ENCODE results near the gene TAOK1.

TAOK1 gene

GRCh38 chr17:29573871-29574731 lies 183.9 kb downstream of the TAOK1 start:
- H3K4me3 ChIP-seq (ENCODE audit: low read length), result no peak overlapping the region
- TF ChIP-seq CTCF (conservative IDR thresholded peaks at IDR 0.05; ENCODE audit: low read depth, low read length), result no peak
- no peak for DNase-seq (ENCODE audit: low read depth)

- DNase-seq (ENCODE audit: low read depth), result no peak
- no peak overlapping the region for H3K4me3 ChIP-seq (ENCODE audit: low read length)
- TF ChIP-seq CTCF (conservative IDR thresholded peaks at IDR 0.05; ENCODE audit: low read depth, low read length), result no peak
Measured at GRCh38 chr17:29574732-29575510, 184.8 kb downstream of the TAOK1 start.

GRCh38 chr17:29575511-29576213 lies 185.5 kb downstream of the TAOK1 start:
- no peak for DNase-seq (ENCODE audit: low read depth)

GRCh38 chr17:29576214-29577000 lies 186.2 kb downstream of the TAOK1 start:
- no peak for TF ChIP-seq CTCF (conservative IDR thresholded peaks at IDR 0.05; ENCODE audit: low read depth, low read length)
- DNase-seq (ENCODE audit: low read depth), result no peak
- no peak overlapping the region for H3K4me3 ChIP-seq (ENCODE audit: low read length)

More at GRCh38 chr17:29575511-29576213, 185.5 kb downstream of the TAOK1 start:
- no peak overlapping the region for H3K4me3 ChIP-seq (ENCODE audit: low read length)
- TF ChIP-seq CTCF (conservative IDR thresholded peaks at IDR 0.05; ENCODE audit: low read depth, low read length), result no peak

- no peak overlapping the region for H3K4me3 ChIP-seq (ENCODE audit: low read length)
- DNase-seq (ENCODE audit: low read depth), result no peak
- TF ChIP-seq CTCF (conservative IDR thresholded peaks at IDR 0.05; ENCODE audit: low read depth, low read length), result no peak
Measured at GRCh38 chr17:29577001-29577370, 186.8 kb downstream of the TAOK1 start.

GRCh38 chr17:29577385-29578211 lies 187.4 kb downstream of the TAOK1 start:
- TF ChIP-seq CTCF (conservative IDR thresholded peaks at IDR 0.05; ENCODE audit: low read depth, low read length), result no peak
- H3K4me3 ChIP-seq (ENCODE audit: low read length), result no peak overlapping the region
- DNase-seq (ENCODE audit: low read depth), result no peak
